B cell (primary cell): ENCODE measurements around the gene SLIT3. TPM values are rescaled to one million over a fixed set of nuclear protein-coding genes. Genes with fewer than 3 reads are reported as not detected.

Experiments
- ATAC-seq: fragments of 200-7000 bp; cut with Tn5 transposase; one replicate; pipeline ENCODE4 v1.10.0; 2021; ENCODE audit warnings: low read depth, mild to moderate bottlenecking, moderate number of reproducible peaks, moderate library complexity
- CTCF ChIA-PET: fragments of 350-600 bp; sonication (Branson Sonifier 250); formaldehyde crosslinking; loops from one replicate; lab custom pipeline; 2021; ENCODE audit warnings: antibody characterized with exemption, inconsistent platforms; lab: Charles Lee
- POLR2A ChIA-PET: fragments of 350-600 bp; sonication (Branson Sonifier 250); formaldehyde crosslinking; loops from one replicate; lab custom pipeline; 2021; ENCODE audit warnings: antibody characterized with exemption; lab: Charles Lee
- DNase-seq: peaks from one replicate; pipeline ENCODE4 v3.0.0; 2013
- H2AFZ ChIP-seq: 2 replicates; pipeline ENCODE4 v1.6.1; 2012; ENCODE audit warnings: mild to moderate bottlenecking, low read depth, low read length; ENCODE audit not compliant: insufficient read depth, poor library complexity, severe bottlenecking
- H3K27ac ChIP-seq, 2 donors: 1 replicate in 1 of 2; 2 replicates in 1 of 2; pipeline ENCODE4 v1.5.1; 2012 to 2013; ENCODE audit warnings: low read length in 2 of 2, mild to moderate bottlenecking in 2 of 2, moderate library complexity in 1 of 2
- H3K27me3 ChIP-seq, 4 experiments: fragments of 200-600 bp in 1 of 4; sonication (generic) in 1 of 4; replicated peaks in 1 of 4; 1 replicate in 2 of 4; 2 replicates in 2 of 4; pipeline versions ENCODE4 v1.6.1 to v1.7.0; 2013 to 2016; ENCODE audit warnings: low read length in 3 of 4, mild to moderate bottlenecking in 2 of 4, mixed read lengths in 1 of 4, moderate library complexity in 1 of 4; ENCODE audit not compliant: insufficient read depth in 4 of 4, control insufficient read depth in 3 of 4; ENCODE audit errors: control extremely low read depth in 1 of 4
- H3K36me3 ChIP-seq, 2 experiments: replicated peaks in 1 of 2; 1 replicate in 1 of 2; 2 replicates in 1 of 2; pipeline versions ENCODE4 v1.6.1 to v1.7.1; 2013; ENCODE audit warnings: low read length in 1 of 2; ENCODE audit not compliant: insufficient read depth in 2 of 2, control insufficient read depth in 1 of 2; ENCODE audit errors: control extremely low read depth in 1 of 2, extremely low read depth in 1 of 2
- H3K4me1 ChIP-seq, 2 donors: fragments of 200-600 bp in 1 of 2; sonication (generic) in 1 of 2; 1 replicate in 1 of 2; 2 replicates in 1 of 2; pipeline versions ENCODE4 v1.5.1 to v1.6.1; 2013 to 2017; ENCODE audit warnings: low read length in 2 of 2; ENCODE audit not compliant: control insufficient read depth in 2 of 2, insufficient read depth in 2 of 2
- H3K4me2 ChIP-seq: replicated peaks from 2 replicates; pipeline ENCODE3; 2012; ENCODE audit warnings: mild to moderate bottlenecking, low read depth, low read length; ENCODE audit not compliant: poor library complexity, severe bottlenecking
- H3K4me3 ChIP-seq, 5 experiments: fragments of 200-600 bp in 1 of 5; sonication (generic) in 1 of 5; 1 replicate in 3 of 5; 2 replicates in 2 of 5; pipeline versions ENCODE4 v1.5.1 to v1.7.0; 2011 to 2016; ENCODE audit warnings: low read length in 4 of 5, mild to moderate bottlenecking in 4 of 5, low read depth in 2 of 5, control low read depth in 1 of 5, moderate library complexity in 1 of 5; ENCODE audit not compliant: insufficient read depth in 1 of 5; ENCODE audit errors: control extremely low read depth in 1 of 5, extremely low read depth in 1 of 5
- H3K79me2 ChIP-seq: fragments of 200-600 bp; sonication (generic); one replicate; pipeline ENCODE4 v1.6.0; 2016; ENCODE audit warnings: low read length; ENCODE audit not compliant: control insufficient read depth, insufficient read depth
- H3K9ac ChIP-seq: fragments of 200-600 bp; sonication (generic); 2 replicates; pipeline ENCODE4 v1.6.1; 2017; ENCODE audit warnings: mild to moderate bottlenecking, low read length, moderate library complexity
- H3K9me3 ChIP-seq, 3 donors: one replicate each; pipeline versions ENCODE4 v1.6.1 to v1.7.1; 2013; ENCODE audit warnings: low read length in 2 of 3; ENCODE audit not compliant: control insufficient read depth in 2 of 3, insufficient read depth in 1 of 3; ENCODE audit errors: control extremely low read depth in 1 of 3
- H4K20me1 ChIP-seq: 2 replicates; pipeline ENCODE4 v1.6.0; 2012; ENCODE audit warnings: mild to moderate bottlenecking, low read length; ENCODE audit not compliant: insufficient read depth, control insufficient read depth, poor library complexity, severe bottlenecking
- H3K27ac Mint-ChIP-seq: one replicate; pipeline ENCODE4 v1.8.0; 2021; ENCODE audit warnings: mixed read lengths
- H3K27me3 Mint-ChIP-seq: one replicate; pipeline ENCODE4 v1.8.0; 2021; ENCODE audit warnings: mixed read lengths
- H3K4me1 Mint-ChIP-seq: one replicate; pipeline ENCODE4 v1.8.0; 2021; ENCODE audit warnings: mixed read lengths
- H3K4me3 Mint-ChIP-seq: one replicate; pipeline ENCODE4 v1.8.0; 2021; ENCODE audit warnings: mixed read lengths
- H3K9me3 Mint-ChIP-seq: one replicate; pipeline ENCODE4 v1.8.0; 2022; ENCODE audit warnings: mixed read lengths; ENCODE audit not compliant: insufficient read depth
- EZH2 ChIP-seq: IDR thresholded peaks from 2 replicates; pipeline ENCODE4 v1.6.1; 2012; ENCODE audit warnings: borderline replicate concordance, low read depth, mild to moderate bottlenecking, moderate library complexity, low read length; ENCODE audit not compliant: insufficient read depth, poor library complexity, severe bottlenecking
- WGBS: methylation state at CpG from one replicate; pipeline ENCODE4 v1.1.5; 2013; ENCODE audit warnings: missing lambda C conversion rate; ENCODE audit not compliant: insufficient coverage; 5-methylcytosine and 5-hydroxymethylcytosine counted together
- intact Hi-C: fragments of 100-400 bp; cut with micrococcal nuclease; formaldehyde crosslinking; loops from one replicate; pipeline ENCODE4 v1.10.0; 2022
- polyA plus RNA-seq: library from polyadenylated mRNA; depleted of rRNA; stranded (reverse); fragments of >200 nt; gene quantifications from 2 replicates; pipeline ENCODE4 v1.2.3, GENCODE V29; 2012
- total RNA-seq, 2 donors: library from RNA; stranded (reverse); fragments of 120-200 nt in 1 of 2; gene quantifications; 1 replicate in 1 of 2; 2 replicates in 1 of 2; pipeline versions ENCODE4 v1.2.3 to v1.2.4, GENCODE V29; 2013 to 2022
- TF ChIP-seq, protein P1 (sequence below): fragments of 200-600 bp; IDR thresholded peaks from one replicate; pipeline ENCODE4 v1.8.0; 2022; ENCODE audit warnings: antibody characterized with exemption, mild to moderate bottlenecking

Gene SLIT3
- total and polyA plus RNA-seq, 2 donors (not counting 1 experiment from before 2014, with no cell fraction given) = not detected

DNA sequence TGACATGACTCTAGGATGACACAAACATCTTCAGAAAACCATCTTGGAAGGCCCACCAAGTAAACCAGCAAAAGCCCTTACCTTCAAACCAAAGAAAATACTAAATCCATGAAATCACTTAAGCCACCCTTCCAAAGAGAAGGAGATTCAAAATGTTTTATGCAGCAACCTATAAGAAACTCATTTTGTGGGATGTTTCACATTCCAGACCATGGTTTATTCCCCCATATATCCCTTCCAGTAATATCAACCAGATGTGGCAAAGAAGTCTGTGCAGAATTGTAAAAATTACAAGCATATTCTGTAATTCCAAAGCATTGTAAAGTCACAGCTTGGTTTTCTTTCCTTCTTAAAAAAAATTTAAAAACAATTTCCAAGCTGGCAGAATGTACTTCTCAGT is 117.4 kb downstream of the SLIT3 start:
- H3K4me1 Mint-ChIP-seq = no peaks in the 10 kb centered on the region
- H3K27ac ChIP-seq = no peak overlapping the region
- no peaks in the 10 kb centered on the region for H3K4me1 ChIP-seq
- H3K4me3 ChIP-seq = no peak overlapping the region
- ChIA-PET POLR2A (no interaction called here), CTCF (no interaction called here)
- H3K27me3 Mint-ChIP-seq = no peaks in the 10 kb centered on the region
- no peak overlapping the region for H3K27ac Mint-ChIP-seq
- no peaks in the 10 kb centered on the region for H3K27me3 ChIP-seq
- DNase-seq = no peak
- intact Hi-C loops = no loop called here
- H3K36me3 ChIP-seq = no peaks in the 10 kb centered on the region
- no peaks in the 10 kb centered on the region for H3K9me3 Mint-ChIP-seq
- peaks cover 0 to 7% (median 0%) of the 10 kb centered on the region in 3 donors for H3K9me3 ChIP-seq
- no peak overlapping the region for H3K4me3 Mint-ChIP-seq
- no peaks in the 10 kb centered on the region for H4K20me1 ChIP-seq
- no peaks in the 10 kb centered on the region for H3K79me2 ChIP-seq
- no peak for ATAC-seq
- H3K9ac ChIP-seq = no peak overlapping the region
- no peak for TF ChIP-seq EZH2
- TF ChIP-seq, protein P1, sequence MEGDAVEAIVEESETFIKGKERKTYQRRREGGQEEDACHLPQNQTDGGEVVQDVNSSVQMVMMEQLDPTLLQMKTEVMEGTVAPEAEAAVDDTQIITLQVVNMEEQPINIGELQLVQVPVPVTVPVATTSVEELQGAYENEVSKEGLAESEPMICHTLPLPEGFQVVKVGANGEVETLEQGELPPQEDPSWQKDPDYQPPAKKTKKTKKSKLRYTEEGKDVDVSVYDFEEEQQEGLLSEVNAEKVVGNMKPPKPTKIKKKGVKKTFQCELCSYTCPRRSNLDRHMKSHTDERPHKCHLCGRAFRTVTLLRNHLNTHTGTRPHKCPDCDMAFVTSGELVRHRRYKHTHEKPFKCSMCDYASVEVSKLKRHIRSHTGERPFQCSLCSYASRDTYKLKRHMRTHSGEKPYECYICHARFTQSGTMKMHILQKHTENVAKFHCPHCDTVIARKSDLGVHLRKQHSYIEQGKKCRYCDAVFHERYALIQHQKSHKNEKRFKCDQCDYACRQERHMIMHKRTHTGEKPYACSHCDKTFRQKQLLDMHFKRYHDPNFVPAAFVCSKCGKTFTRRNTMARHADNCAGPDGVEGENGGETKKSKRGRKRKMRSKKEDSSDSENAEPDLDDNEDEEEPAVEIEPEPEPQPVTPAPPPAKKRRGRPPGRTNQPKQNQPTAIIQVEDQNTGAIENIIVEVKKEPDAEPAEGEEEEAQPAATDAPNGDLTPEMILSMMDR = no peak
- H3K4me2 ChIP-seq = no peak overlapping the region
- no peak overlapping the region for H2AFZ ChIP-seq

DNA sequence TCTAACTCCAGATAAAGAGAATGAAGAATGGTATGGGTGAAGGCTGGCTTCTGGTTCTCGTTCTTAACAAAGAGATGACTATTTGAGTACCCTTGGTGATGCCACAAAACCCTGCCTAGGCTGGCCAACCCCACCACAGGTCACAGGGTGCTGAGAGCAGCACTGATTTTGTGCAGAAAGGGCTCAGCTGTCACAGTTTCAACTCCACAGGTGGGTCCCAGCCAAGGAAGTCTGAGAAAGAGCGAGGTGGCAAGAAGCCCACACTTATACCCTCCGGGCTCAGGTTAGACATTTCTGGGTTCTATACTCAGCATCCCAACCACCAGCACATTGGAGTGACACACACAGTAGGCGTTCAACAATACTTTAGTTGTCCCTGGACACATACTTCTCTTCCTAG is 118.1 kb downstream of the SLIT3 start:
- ChIA-PET POLR2A (no interaction called here), CTCF (no interaction called here)
- Histone ChIP-seq H3K4me2 (no peak overlapping the region), H3K27ac (no peak overlapping the region), H2AFZ (no peak overlapping the region), H3K36me3 (no peaks in the 10 kb centered on the region), H4K20me1 (no peaks in the 10 kb centered on the region), H3K4me3 (no peak overlapping the region), H3K27me3 (no peaks in the 10 kb centered on the region), H3K79me2 (no peaks in the 10 kb centered on the region), H3K4me1 (no peaks in the 10 kb centered on the region), H3K9me3 (peaks cover 0 to 3% (median 0%) of the 10 kb centered on the region in 3 donors), H3K9ac (no peak overlapping the region)
- H3K4me3 Mint-ChIP-seq = no peak overlapping the region
- WGBS = 82% methylated on average over 2 of the region's 4 CpGs
- no peak overlapping the region for H3K27ac Mint-ChIP-seq
- intact Hi-C loops = no loop called here
- H3K9me3 Mint-ChIP-seq = no peaks in the 10 kb centered on the region
- DNase-seq = no peak
- H3K27me3 Mint-ChIP-seq = no peaks in the 10 kb centered on the region
- H3K4me1 Mint-ChIP-seq = no peaks in the 10 kb centered on the region
- TF ChIP-seq, protein P1 = no peak
- no peak for TF ChIP-seq EZH2
- ATAC-seq = no peak
